ENCODE measurements around the gene SLC35C1. TPM values are rescaled to one million over a fixed set of nuclear protein-coding genes. Genes with fewer than 3 reads are reported as not detected.

SLC35C1 gene
- total RNA-seq, 1 donor from 2014 or later: 16.7 TPM

DNA sequence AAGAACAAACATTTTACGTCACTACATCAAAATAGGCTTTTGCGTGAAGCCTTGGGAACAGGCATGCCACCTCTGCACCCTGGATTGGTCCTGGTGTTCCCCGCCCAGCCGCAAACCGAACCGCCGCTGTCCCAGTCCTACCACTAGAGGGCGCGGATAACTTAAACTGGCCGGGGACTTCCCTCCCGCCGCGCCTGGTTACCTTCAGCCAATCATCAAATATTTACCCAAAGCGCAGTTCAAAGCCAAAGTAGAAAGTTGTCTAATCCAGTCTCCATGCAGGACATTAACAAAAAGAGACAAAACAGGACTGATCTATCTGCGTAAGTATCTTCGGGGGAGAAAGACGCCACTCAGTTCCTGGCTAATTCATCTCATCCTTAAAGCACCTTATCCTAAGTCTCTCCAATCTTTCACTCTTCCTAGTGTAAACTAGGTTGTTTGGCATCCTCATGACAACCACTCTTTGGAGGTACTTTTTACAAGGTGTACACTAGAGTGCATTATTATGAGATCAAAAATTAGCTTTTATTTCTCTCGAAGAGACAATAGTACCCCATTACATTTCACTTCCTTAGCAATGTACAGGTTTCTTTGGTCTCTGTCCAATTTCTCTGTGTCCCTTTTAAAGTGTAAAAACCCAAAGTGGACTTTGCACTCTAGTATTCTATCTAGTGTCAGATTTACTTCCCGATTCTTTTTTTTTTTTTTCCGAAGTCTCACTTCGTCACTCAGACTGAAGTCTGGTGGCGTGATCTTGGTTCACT, 38.4 kb downstream of the SLC35C1 start:
- Histone ChIP-seq H3K27ac (peak overlapping the region; percentile 20), H3K9me3 (no peaks in the 10 kb centered on the region), H3K27me3 (no peaks in the 10 kb centered on the region), H3K36me3 (no peaks in the 10 kb centered on the region), H3K4me1 (peaks cover 15% of the 10 kb centered on the region), H3K4me3 (peak overlapping the region in 1 of 2 donors; percentile 32)
- intact Hi-C loops (cut with DNase I): no loop called here
- peak; percentile 83 to 92 (median 85) for TF ChIP-seq CTCF (IDR thresholded peaks at IDR 0.05)
- peak in 1 of 2 donors; percentile 73 for TF ChIP-seq POLR2AphosphoS5 (IDR thresholded peaks at IDR 0.05; ENCODE audit: insufficient read depth in 1 of 2, low read depth in 1 of 2)
- TF ChIP-seq POLR2A (IDR thresholded peaks at IDR 0.05): no peak
- DNase-seq (ENCODE audit: extremely low spot score in 2 of 2): no peak

GRCh38 chr11:45844822-45845578, 40.1 kb downstream of the SLC35C1 start:
- Histone ChIP-seq H3K36me3 (no peaks in the 10 kb centered on the region), H3K27ac (no peak overlapping the region), H3K9me3 (no peaks in the 10 kb centered on the region), H3K27me3 (no peaks in the 10 kb centered on the region), H3K4me3 (no peak overlapping the region), H3K4me1 (peaks cover 30% of the 10 kb centered on the region)
- no peak for TF ChIP-seq POLR2AphosphoS5 (IDR thresholded peaks at IDR 0.05; ENCODE audit: insufficient read depth in 1 of 2, low read depth in 1 of 2)
- intact Hi-C loops (cut with DNase I): loop anchor here (5.0 kb wide), 1 partner anchor 72 kb away; the partner anchor contains the start of gene PEX16
- DNase-seq (ENCODE audit: extremely low spot score in 2 of 2): no peak

- no peaks in the 10 kb centered on the region for H3K9me3 ChIP-seq
- DNase-seq (ENCODE audit: extremely low spot score in 2 of 2): no peak
- H3K4me3 ChIP-seq: peak overlapping the region; percentile 88 to 98
- intact Hi-C loops (cut with DNase I): loop anchor here (2.0 to 5.0 kb wide), 2 partner anchors 41 to 71 kb away; partner anchors contain the start of genes PEX16 and SLC35C1
- peaks cover 43% of the 10 kb centered on the region for H3K4me1 ChIP-seq
- no peaks in the 10 kb centered on the region for H3K36me3 ChIP-seq
- peak overlapping the region; percentile 84 for H3K27ac ChIP-seq
- TF ChIP-seq POLR2AphosphoS5 (IDR thresholded peaks at IDR 0.05; ENCODE audit: insufficient read depth in 1 of 2, low read depth in 1 of 2) (no peak), CTCF (IDR thresholded peaks at IDR 0.05) (no peak), POLR2A (IDR thresholded peaks at IDR 0.05) (no peak)
- no peaks in the 10 kb centered on the region for H3K27me3 ChIP-seq
These were observed 41.3 kb downstream of the SLC35C1 start for GRCh38 chr11:45846174-45846675.

- DNase-seq (ENCODE audit: extremely low spot score in 2 of 2): peak; percentile 99 to 100
- peaks cover 51% of the 10 kb centered on the region for H3K4me1 ChIP-seq
- intact Hi-C loops (cut with DNase I): loop anchor here (2.0 to 5.0 kb wide), 2 partner anchors 42 to 70 kb away; partner anchors contain the start of genes PEX16 and SLC35C1
These were observed 42.3 kb downstream of the SLC35C1 start, which contains the start of gene CRY2 for GRCh38 chr11:45846974-45847910. Gene CRY2, plus strand, starts transcription at chr11:45847475. Its CDS starts 16 bp downstream, at chr11:45847491.

More at GRCh38 chr11:45846974-45847910, 42.3 kb downstream of the SLC35C1 start, which contains the start of gene CRY2:
- H3K27ac ChIP-seq: peak within 1 kb of the TSS; percentile 84
- no peaks in the 10 kb centered on the region for H3K9me3 ChIP-seq
- TF ChIP-seq POLR2AphosphoS5 (IDR thresholded peaks at IDR 0.05; ENCODE audit: insufficient read depth in 1 of 2, low read depth in 1 of 2): peak; percentile 94 to 96
- TF ChIP-seq POLR2A (IDR thresholded peaks at IDR 0.05): peak in 1 of 2 donors; percentile 95
- no peak for TF ChIP-seq CTCF (IDR thresholded peaks at IDR 0.05)
- H3K36me3 ChIP-seq: no peaks in the 10 kb centered on the region
- peak within 1 kb of the TSS; percentile 88 to 98 for H3K4me3 ChIP-seq
- no peaks in the 10 kb centered on the region for H3K27me3 ChIP-seq
